Measurements from ENCODE around the gene ZNRF2. TPM values are rescaled to one million over a fixed set of nuclear protein-coding genes. Genes with fewer than 3 reads are reported as not detected.

The ZNRF2 gene
- total and polyA plus RNA-seq, 2 of the 13 experiments (the other 11 are each of a cell fraction or from before 2014, with no cell fraction given) = 3.5 to 7.7 TPM

DNA sequence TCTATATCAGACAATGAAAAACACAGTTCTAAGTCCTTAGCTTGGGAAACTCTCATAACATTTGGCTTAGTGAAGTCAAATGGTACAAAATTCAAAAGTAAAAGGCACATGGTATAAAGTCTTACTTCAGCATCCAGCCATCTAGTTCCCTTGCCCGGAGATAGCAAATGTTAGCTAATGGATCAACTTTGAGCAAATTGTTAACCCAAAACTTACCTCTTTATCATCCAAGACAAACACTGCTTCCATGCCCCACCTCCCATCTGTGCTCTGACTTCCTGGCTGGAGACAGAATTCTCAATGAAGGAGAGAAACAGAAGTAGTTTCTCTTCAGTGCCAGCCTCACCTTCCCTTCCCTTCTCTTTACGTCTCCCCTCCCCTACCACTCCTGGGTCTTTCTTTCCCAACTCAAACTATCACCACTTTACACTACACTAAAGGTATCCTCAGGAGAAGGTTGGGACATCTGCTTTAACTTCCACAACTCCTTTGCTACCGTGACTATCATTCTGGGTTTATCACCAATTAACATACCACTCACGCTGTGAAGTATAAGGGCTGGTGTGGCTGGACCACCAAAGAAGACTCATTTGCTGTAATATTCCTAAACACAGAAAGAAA is 21.2 kb upstream of the ZNRF2 start (continued):
- TF ChIP-seq, protein P1, sequence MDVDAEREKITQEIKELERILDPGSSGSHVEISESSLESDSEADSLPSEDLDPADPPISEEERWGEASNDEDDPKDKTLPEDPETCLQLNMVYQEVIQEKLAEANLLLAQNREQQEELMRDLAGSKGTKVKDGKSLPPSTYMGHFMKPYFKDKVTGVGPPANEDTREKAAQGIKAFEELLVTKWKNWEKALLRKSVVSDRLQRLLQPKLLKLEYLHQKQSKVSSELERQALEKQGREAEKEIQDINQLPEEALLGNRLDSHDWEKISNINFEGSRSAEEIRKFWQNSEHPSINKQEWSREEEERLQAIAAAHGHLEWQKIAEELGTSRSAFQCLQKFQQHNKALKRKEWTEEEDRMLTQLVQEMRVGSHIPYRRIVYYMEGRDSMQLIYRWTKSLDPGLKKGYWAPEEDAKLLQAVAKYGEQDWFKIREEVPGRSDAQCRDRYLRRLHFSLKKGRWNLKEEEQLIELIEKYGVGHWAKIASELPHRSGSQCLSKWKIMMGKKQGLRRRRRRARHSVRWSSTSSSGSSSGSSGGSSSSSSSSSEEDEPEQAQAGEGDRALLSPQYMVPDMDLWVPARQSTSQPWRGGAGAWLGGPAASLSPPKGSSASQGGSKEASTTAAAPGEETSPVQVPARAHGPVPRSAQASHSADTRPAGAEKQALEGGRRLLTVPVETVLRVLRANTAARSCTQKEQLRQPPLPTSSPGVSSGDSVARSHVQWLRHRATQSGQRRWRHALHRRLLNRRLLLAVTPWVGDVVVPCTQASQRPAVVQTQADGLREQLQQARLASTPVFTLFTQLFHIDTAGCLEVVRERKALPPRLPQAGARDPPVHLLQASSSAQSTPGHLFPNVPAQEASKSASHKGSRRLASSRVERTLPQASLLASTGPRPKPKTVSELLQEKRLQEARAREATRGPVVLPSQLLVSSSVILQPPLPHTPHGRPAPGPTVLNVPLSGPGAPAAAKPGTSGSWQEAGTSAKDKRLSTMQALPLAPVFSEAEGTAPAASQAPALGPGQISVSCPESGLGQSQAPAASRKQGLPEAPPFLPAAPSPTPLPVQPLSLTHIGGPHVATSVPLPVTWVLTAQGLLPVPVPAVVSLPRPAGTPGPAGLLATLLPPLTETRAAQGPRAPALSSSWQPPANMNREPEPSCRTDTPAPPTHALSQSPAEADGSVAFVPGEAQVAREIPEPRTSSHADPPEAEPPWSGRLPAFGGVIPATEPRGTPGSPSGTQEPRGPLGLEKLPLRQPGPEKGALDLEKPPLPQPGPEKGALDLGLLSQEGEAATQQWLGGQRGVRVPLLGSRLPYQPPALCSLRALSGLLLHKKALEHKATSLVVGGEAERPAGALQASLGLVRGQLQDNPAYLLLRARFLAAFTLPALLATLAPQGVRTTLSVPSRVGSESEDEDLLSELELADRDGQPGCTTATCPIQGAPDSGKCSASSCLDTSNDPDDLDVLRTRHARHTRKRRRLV (CRISPR knock-in tag; IDR thresholded peaks at IDR 0.05) = no peak
- TF ChIP-seq NFIC (IDR thresholded peaks at IDR 0.05; ENCODE audit: low read length) (0 out of 2 replicates have a peak, but pooled peaks have one; percentile 26), PITX1 (CRISPR knock-in tag; IDR thresholded peaks at IDR 0.05) (peak; percentile 80; the same call in 1 of the 2 replicates), TOPORS (CRISPR knock-in tag; IDR thresholded peaks at IDR 0.05) (no peak), FOXA3 (CRISPR knock-in tag; IDR thresholded peaks at IDR 0.05) (0 out of 2 replicates have a peak, but pooled peaks have one; percentile 32), ZMYM4 (CRISPR knock-in tag; IDR thresholded peaks at IDR 0.05) (0 out of 2 replicates have a peak, but pooled peaks have one; percentile 47), RBFOX2 (IDR thresholded peaks at IDR 0.05; ENCODE audit: low read depth, low read length) (0 out of 2 replicates have a peak, but pooled peaks have one; percentile 34), BCL6 (CRISPR knock-in tag; IDR thresholded peaks at IDR 0.05) (peak; percentile 47; the same call in 1 of the 2 replicates), REPIN1 (CRISPR knock-in tag; IDR thresholded peaks at IDR 0.05; ENCODE audit: borderline replicate concordance, low read depth) (peak; percentile 28; the same call in 1 of the 2 replicates), TARDBP (CRISPR knock-in tag; IDR thresholded peaks at IDR 0.05) (0 out of 2 replicates have a peak, but pooled peaks have one; percentile 15), SOX13 (IDR thresholded peaks at IDR 0.05) (no peak), SOX13 (CRISPR knock-in tag; conservative IDR thresholded peaks at IDR 0.05 in 1 of 2, IDR thresholded peaks at IDR 0.05 in 1 of 2) (0 out of 4 replicates have a peak, but pooled peaks of 1 of the 2 experiments have one; percentile 53), ZNF614 (CRISPR knock-in tag; IDR thresholded peaks at IDR 0.05; ENCODE audit: borderline replicate concordance) (peak; percentile 73), ARID5B (CRISPR knock-in tag; IDR thresholded peaks at IDR 0.05) (peak; percentile 34), SAP130 (CRISPR knock-in tag; IDR thresholded peaks at IDR 0.05; ENCODE audit: low read depth) (0 out of 2 replicates have a peak, but pooled peaks have one; percentile 12)

Measured in HepG2 (cell line).